ENCODE measurements around the gene POLR2F. TPM values are rescaled to one million over a fixed set of nuclear protein-coding genes. Genes with fewer than 3 reads are reported as not detected.

POLR2F gene
- total and polyA plus RNA-seq, 4 donors: 21.4 to 152 (median 56.3) TPM

GRCh38 chr22:37930270-37930951 lies 23.1 kb upstream of the POLR2F start:
- no peak overlapping the region for H3K4me3 ChIP-seq (ENCODE audit: low read depth in 1 of 3, low read length in 3 of 3)
- no peak overlapping the region for H3K27ac ChIP-seq (ENCODE audit: low read depth in 1 of 2, low read length in 2 of 2)
- peak; percentile 33 for DNase-seq (ENCODE audit: low spot score)
- H3K9ac ChIP-seq (ENCODE audit: low read depth in 1 of 2, low read length in 2 of 2): no peak overlapping the region
- peak in 1 of 2 donors; percentile 54 for TF ChIP-seq RAD21 (IDR thresholded peaks at IDR 0.05)
- TF ChIP-seq CTCF (IDR thresholded peaks at IDR 0.05; ENCODE audit: low read depth, low read length, missing input control): peak; percentile 22
- TF ChIP-seq TAF1 (conservative IDR thresholded peaks at IDR 0.05): no peak
- 83% methylated on average over 11 of the region's 11 CpGs for WGBS
- H3K36me3 ChIP-seq (ENCODE audit: control insufficient read depth in 4 of 4, insufficient read depth in 3 of 4, low read depth in 1 of 4, low read length in 3 of 4): peaks cover 3 to 33% (median 12%) of the 10 kb centered on the region in 4 donors
- H3K4me1 ChIP-seq (ENCODE audit: control insufficient read depth in 4 of 4, insufficient read depth in 4 of 4, low read length in 3 of 4): peaks cover 6 to 17% (median 10%) of the 10 kb centered on the region in 4 donors
- no peaks in the 10 kb centered on the region for H3K27me3 ChIP-seq (ENCODE audit: control insufficient read depth in 4 of 4, insufficient read depth in 4 of 4, low read length in 3 of 4)
- H3K9me3 ChIP-seq (ENCODE audit: control insufficient read depth in 4 of 4, low read length in 3 of 4): no peaks in the 10 kb centered on the region

GRCh38 chr22:37930952-37931440 lies 22.5 kb upstream of the POLR2F start:
- Histone ChIP-seq H3K27ac (ENCODE audit: low read depth in 1 of 2, low read length in 2 of 2) (no peak overlapping the region), H3K9ac (ENCODE audit: low read depth in 1 of 2, low read length in 2 of 2) (no peak overlapping the region), H3K27me3 (ENCODE audit: control insufficient read depth in 4 of 4, insufficient read depth in 4 of 4, low read length in 3 of 4) (no peaks in the 10 kb centered on the region), H3K9me3 (ENCODE audit: control insufficient read depth in 4 of 4, low read length in 3 of 4) (no peaks in the 10 kb centered on the region), H3K4me1 (ENCODE audit: control insufficient read depth in 4 of 4, insufficient read depth in 4 of 4, low read length in 3 of 4) (peaks cover 6 to 17% (median 10%) of the 10 kb centered on the region in 4 donors), H3K4me3 (ENCODE audit: low read depth in 1 of 3, low read length in 3 of 3) (no peak overlapping the region), H3K36me3 (ENCODE audit: control insufficient read depth in 4 of 4, insufficient read depth in 3 of 4, low read depth in 1 of 4, low read length in 3 of 4) (peaks cover 3 to 30% (median 7%) of the 10 kb centered on the region in 4 donors)
- DNase-seq (ENCODE audit: low spot score): peak; percentile 27
- WGBS: 87% methylated on average over 2 of the region's 2 CpGs
- no peak for TF ChIP-seq HNF4G (IDR thresholded peaks at IDR 0.05)

GRCh38 chr22:37931893-37932389 lies 21.6 kb upstream of the POLR2F start:
- Histone ChIP-seq H3K9ac (ENCODE audit: low read depth in 1 of 2, low read length in 2 of 2) (no peak overlapping the region), H3K36me3 (ENCODE audit: control insufficient read depth in 4 of 4, insufficient read depth in 3 of 4, low read depth in 1 of 4, low read length in 3 of 4) (peaks cover 0 to 22% (median 6%) of the 10 kb centered on the region in 4 donors), H3K27ac (ENCODE audit: low read depth in 1 of 2, low read length in 2 of 2) (no peak overlapping the region), H3K4me3 (ENCODE audit: low read depth in 1 of 3, low read length in 3 of 3) (no peak overlapping the region), H3K27me3 (ENCODE audit: control insufficient read depth in 4 of 4, insufficient read depth in 4 of 4, low read length in 3 of 4) (no peaks in the 10 kb centered on the region), H3K4me1 (ENCODE audit: control insufficient read depth in 4 of 4, insufficient read depth in 4 of 4, low read length in 3 of 4) (peaks cover 6 to 17% (median 10%) of the 10 kb centered on the region in 4 donors), H3K9me3 (ENCODE audit: control insufficient read depth in 4 of 4, low read length in 3 of 4) (no peaks in the 10 kb centered on the region)
- TF ChIP-seq FOXA2 (IDR thresholded peaks at IDR 0.05) (no peak), ATF3 (IDR thresholded peaks at IDR 0.05) (no peak), ZBTB33 (IDR thresholded peaks at IDR 0.05) (no peak), GABPA (IDR thresholded peaks at IDR 0.05 in 1 of 2, conservative IDR thresholded peaks at IDR 0.05 in 1 of 2) (no peak), MAX (IDR thresholded peaks at IDR 0.05) (no peak)
- TF ChIP-seq, protein P1, sequence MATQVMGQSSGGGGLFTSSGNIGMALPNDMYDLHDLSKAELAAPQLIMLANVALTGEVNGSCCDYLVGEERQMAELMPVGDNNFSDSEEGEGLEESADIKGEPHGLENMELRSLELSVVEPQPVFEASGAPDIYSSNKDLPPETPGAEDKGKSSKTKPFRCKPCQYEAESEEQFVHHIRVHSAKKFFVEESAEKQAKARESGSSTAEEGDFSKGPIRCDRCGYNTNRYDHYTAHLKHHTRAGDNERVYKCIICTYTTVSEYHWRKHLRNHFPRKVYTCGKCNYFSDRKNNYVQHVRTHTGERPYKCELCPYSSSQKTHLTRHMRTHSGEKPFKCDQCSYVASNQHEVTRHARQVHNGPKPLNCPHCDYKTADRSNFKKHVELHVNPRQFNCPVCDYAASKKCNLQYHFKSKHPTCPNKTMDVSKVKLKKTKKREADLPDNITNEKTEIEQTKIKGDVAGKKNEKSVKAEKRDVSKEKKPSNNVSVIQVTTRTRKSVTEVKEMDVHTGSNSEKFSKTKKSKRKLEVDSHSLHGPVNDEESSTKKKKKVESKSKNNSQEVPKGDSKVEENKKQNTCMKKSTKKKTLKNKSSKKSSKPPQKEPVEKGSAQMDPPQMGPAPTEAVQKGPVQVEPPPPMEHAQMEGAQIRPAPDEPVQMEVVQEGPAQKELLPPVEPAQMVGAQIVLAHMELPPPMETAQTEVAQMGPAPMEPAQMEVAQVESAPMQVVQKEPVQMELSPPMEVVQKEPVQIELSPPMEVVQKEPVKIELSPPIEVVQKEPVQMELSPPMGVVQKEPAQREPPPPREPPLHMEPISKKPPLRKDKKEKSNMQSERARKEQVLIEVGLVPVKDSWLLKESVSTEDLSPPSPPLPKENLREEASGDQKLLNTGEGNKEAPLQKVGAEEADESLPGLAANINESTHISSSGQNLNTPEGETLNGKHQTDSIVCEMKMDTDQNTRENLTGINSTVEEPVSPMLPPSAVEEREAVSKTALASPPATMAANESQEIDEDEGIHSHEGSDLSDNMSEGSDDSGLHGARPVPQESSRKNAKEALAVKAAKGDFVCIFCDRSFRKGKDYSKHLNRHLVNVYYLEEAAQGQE (IDR thresholded peaks at IDR 0.05): no peak
- peak; percentile 27 for DNase-seq (ENCODE audit: low spot score)
- 92% methylated on average over 6 of the region's 6 CpGs for WGBS
